Measurements from ENCODE around the gene CLECL1.
A peak's percentile ranks its signal among the peaks of the same experiment; 100 is the strongest.
"Not testable (repeated sequence)": the region's sequence is repeated elsewhere in the genome, so short reads cannot be mapped to it uniquely, and the experiment has no call there.

The CLECL1 gene

GRCh38 chr12:9753073-9753472, 20.2 kb upstream of the CLECL1 start:
- in situ Hi-C loops (cut with HindIII; ENCODE audit: low pct_ligation_motif_present, low pct_unique_long_range_greater_than_20kb, low sequenced_read_pairs): no loop called here
- DNase-seq: no peak

- in situ Hi-C loops (cut with HindIII; ENCODE audit: low pct_ligation_motif_present, low pct_unique_long_range_greater_than_20kb, low sequenced_read_pairs): no loop called here
Observed at GRCh38 chr12:9752145-9752933, 19.4 kb upstream of the CLECL1 start.

GRCh38 chr12:9751204-9752144, 18.6 kb upstream of the CLECL1 start:
- in situ Hi-C loops (cut with HindIII; ENCODE audit: low pct_ligation_motif_present, low pct_unique_long_range_greater_than_20kb, low sequenced_read_pairs): no loop called here
- DNase-seq: no peak

More at GRCh38 chr12:9752145-9752933, 19.4 kb upstream of the CLECL1 start:
- no peak for DNase-seq

- DNase-seq: peak; percentile 79
- in situ Hi-C loops (cut with HindIII; ENCODE audit: low pct_ligation_motif_present, low pct_unique_long_range_greater_than_20kb, low sequenced_read_pairs): no loop called here
Observed at GRCh38 chr12:9750276-9751203, 17.6 kb upstream of the CLECL1 start.

- DNase-seq: no peak
- in situ Hi-C loops (cut with HindIII; ENCODE audit: low pct_ligation_motif_present, low pct_unique_long_range_greater_than_20kb, low sequenced_read_pairs): no loop called here
Observed at GRCh38 chr12:9749640-9750039, 16.7 kb upstream of the CLECL1 start.

- no peak for DNase-seq
Observed at GRCh38 chr12:9745199-9745598, 12.3 kb upstream of the CLECL1 start.

GRCh38 chr12:9742661-9743060, 9.8 kb upstream of the CLECL1 start:
- in situ Hi-C loops (cut with HindIII; ENCODE audit: low pct_ligation_motif_present, low pct_unique_long_range_greater_than_20kb, low sequenced_read_pairs): no loop called here
- DNase-seq: no peak

More at GRCh38 chr12:9745199-9745598, 12.3 kb upstream of the CLECL1 start:
- in situ Hi-C loops (cut with HindIII; ENCODE audit: low pct_ligation_motif_present, low pct_unique_long_range_greater_than_20kb, low sequenced_read_pairs): no loop called here

GRCh38 chr12:9741726-9742125, 8.8 kb upstream of the CLECL1 start:
- no peak for DNase-seq
- in situ Hi-C loops (cut with HindIII; ENCODE audit: low pct_ligation_motif_present, low pct_unique_long_range_greater_than_20kb, low sequenced_read_pairs): no loop called here

- in situ Hi-C loops (cut with HindIII; ENCODE audit: low pct_ligation_motif_present, low pct_unique_long_range_greater_than_20kb, low sequenced_read_pairs): no loop called here
Observed at GRCh38 chr12:9740106-9740750, 7.3 kb upstream of the CLECL1 start.

GRCh38 chr12:9739404-9740105, 6.7 kb upstream of the CLECL1 start:
- in situ Hi-C loops (cut with HindIII; ENCODE audit: low pct_ligation_motif_present, low pct_unique_long_range_greater_than_20kb, low sequenced_read_pairs): not testable (repeated sequence)
- DNase-seq: peak; percentile 29

More at GRCh38 chr12:9740106-9740750, 7.3 kb upstream of the CLECL1 start:
- no peak for DNase-seq

GRCh38 chr12:9738905-9739304, 6.0 kb upstream of the CLECL1 start:
- DNase-seq; in situ Hi-C loops (cut with HindIII; ENCODE audit: low pct_ligation_motif_present, low pct_unique_long_range_greater_than_20kb, low sequenced_read_pairs): not testable (repeated sequence)

GRCh38 chr12:9736936-9737705, 4.2 kb upstream of the CLECL1 start:
- DNase-seq: no peak
- in situ Hi-C loops (cut with HindIII; ENCODE audit: low pct_ligation_motif_present, low pct_unique_long_range_greater_than_20kb, low sequenced_read_pairs): no loop called here

GRCh38 chr12:9735601-9736000, 2.7 kb upstream of the CLECL1 start:
- no peak for DNase-seq
- in situ Hi-C loops (cut with HindIII; ENCODE audit: low pct_ligation_motif_present, low pct_unique_long_range_greater_than_20kb, low sequenced_read_pairs): no loop called here

- in situ Hi-C loops (cut with HindIII; ENCODE audit: low pct_ligation_motif_present, low pct_unique_long_range_greater_than_20kb, low sequenced_read_pairs): no loop called here
- no peak for DNase-seq
Observed at GRCh38 chr12:9731797-9732196, 1.1 kb downstream of the CLECL1 start.

- DNase-seq: no peak
- in situ Hi-C loops (cut with HindIII; ENCODE audit: low pct_ligation_motif_present, low pct_unique_long_range_greater_than_20kb, low sequenced_read_pairs): no loop called here
Observed at GRCh38 chr12:9731393-9731792, 1.5 kb downstream of the CLECL1 start.

GRCh38 chr12:9730591-9730990, 2.3 kb downstream of the CLECL1 start:
- in situ Hi-C loops (cut with HindIII; ENCODE audit: low pct_ligation_motif_present, low pct_unique_long_range_greater_than_20kb, low sequenced_read_pairs): no loop called here
- no peak for DNase-seq

- DNase-seq: no peak
- in situ Hi-C loops (cut with HindIII; ENCODE audit: low pct_ligation_motif_present, low pct_unique_long_range_greater_than_20kb, low sequenced_read_pairs): no loop called here
Observed at GRCh38 chr12:9730011-9730410, 2.9 kb downstream of the CLECL1 start.

Data from ACHN (cell line).